DND-41 (cell line): ENCODE data around the gene GPR68.

ENCODE experiments used
- CTCF ChIP-seq: IDR thresholded peaks from 2 replicates; pipeline ENCODE4 v1.5.1; 2012; ENCODE audit warnings: borderline replicate concordance, low read length, moderate library complexity, mild to moderate bottlenecking; ENCODE audit not compliant: poor library complexity, severe bottlenecking; ENCODE audit errors: extremely low read depth
- EZH2 ChIP-seq: IDR thresholded peaks from 3 replicates; pipeline ENCODE4 v1.6.1; 2012; ENCODE audit warnings: borderline replicate concordance, low read depth, mild to moderate bottlenecking, moderate library complexity, low read length, inconsistent platforms; ENCODE audit not compliant: severe bottlenecking

GRCh38 chr14:91288876-91289275 lies 44.4 kb upstream of the GPR68 start:
- TF ChIP-seq CTCF (no peak), EZH2 (no peak)
